Activated CD8-positive, alpha-beta memory T cell treated with anti-CD3 and anti-CD28 coated beads, Interleukin-2, amount 50 U/mL, for 1 hour (primary cell): Measurements from ENCODE around the gene EYA3.
"Not testable (repeated sequence)": the region's sequence is repeated elsewhere in the genome, so short reads cannot be mapped to it uniquely, and the experiment has no call there.

Source experiments
- DNase-seq: peaks from one replicate; pipeline ENCODE4 v3.0.0-alpha.2; 2020; ENCODE audit errors: extremely low read depth

Gene EYA3

DNA sequence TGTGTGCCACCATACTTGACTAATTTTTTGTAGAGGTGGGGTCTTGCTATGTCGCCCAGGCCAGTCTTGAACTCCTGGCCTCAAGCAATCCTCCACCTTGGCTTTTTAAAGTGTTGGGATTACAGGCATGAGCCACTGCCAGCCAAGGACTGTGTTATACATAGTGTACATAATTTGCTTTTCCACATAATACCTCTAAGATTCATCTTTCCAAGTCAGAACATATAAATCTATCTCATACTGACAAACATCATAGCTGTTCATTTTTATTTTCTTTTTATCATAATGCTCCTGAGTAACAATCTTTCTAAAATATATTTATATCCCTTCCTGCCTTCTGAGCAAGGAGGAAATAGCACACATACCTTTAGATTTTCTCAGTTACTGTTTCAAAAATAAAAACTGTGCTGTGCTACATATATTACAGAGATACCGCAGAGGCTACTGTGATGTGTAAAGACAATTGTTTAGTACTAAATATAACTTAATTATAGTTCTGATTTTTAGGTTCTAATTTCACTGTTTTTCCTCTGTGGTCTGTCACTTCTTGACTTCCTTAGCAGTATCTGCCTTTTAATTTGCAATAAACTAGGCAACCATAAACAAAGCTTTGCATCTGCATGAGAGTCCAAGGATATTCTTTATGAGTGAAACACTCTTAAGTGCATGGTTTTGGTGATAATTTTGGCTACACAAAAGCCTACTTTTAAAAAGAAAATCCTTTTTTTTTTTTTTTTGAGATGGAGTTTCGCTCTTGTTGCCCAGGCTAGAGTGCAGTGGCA, 59.3 kb downstream of the EYA3 start:
- no peak for DNase-seq

DNA sequence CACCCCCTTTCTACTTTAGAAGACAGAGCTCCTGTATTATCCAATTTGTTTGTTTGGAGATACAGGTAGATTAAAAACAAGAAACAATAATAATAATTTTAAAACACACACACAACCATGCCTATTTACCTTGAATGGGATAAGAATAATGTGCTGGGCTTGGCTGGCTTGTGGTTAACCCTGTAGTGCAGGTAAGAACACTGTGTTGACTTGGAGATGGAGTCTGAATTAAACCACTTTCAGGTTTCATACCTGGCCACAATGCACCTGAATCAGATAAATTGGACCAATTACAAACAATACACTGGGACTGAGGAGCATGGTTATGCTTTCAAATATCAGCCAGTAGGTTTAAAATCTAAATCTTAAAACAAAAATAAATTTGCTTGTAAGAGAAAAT, 60.8 kb downstream of the EYA3 start:
- DNase-seq = no peak

DNA sequence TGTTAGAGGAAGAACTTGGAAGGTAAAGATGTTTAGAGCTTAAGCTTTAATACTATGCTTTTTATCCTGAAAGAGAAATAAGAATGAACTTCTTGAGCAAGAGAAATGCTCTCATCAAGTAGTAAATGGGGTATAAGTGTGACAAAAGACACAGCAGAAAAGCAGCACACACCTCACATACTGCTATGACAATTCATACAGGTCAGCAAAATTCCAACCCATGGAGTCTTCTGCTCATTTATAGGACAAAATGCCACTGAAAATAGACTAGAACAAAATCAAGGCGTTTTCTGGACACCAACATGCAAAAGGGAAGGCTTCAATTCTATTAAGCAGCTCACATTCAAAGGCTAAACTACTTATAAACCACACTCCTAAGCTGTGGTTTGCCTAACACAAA, 61.2 kb downstream of the EYA3 start:
- DNase-seq = no peak

DNA sequence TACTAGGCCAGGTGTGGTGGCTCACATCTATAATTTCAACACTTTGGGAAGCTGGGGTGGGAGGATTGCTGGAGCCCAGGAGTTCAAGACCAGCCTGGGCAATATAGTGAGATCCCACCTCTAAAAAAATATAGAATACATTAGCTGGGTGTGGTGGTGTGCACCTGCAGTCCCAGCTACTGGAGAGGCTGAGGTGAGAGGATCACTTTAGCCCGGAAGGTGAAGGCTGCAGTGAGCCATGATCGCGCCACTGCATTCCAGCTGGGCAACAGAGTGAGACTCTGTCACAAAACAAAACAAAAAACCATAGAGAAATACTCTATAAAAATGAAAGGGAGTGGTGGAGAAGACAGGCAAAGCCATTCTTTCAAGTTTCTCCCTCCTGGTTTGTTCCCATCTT, 62.1 kb downstream of the EYA3 start:
- no peak for DNase-seq

DNA sequence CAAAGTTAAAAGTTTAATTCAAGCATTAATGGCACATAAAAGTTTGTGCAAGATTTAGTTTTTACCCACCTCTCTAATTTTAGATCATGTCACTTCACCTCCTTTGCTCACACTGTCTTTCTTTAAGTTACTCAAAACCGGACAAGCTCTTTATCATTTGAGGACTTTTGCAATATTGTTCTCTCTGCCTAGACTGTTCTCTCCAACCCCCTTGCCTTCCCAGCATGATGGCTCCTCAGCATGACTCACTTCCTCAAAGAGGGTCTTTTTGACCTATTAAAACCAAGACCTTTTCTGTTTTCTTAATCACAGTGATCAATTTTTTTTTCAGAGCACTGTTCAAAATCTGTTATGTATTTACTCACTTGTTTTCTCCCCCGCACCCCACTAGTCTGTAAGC, 67.3 kb downstream of the EYA3 start:
- no peak for DNase-seq

DNA sequence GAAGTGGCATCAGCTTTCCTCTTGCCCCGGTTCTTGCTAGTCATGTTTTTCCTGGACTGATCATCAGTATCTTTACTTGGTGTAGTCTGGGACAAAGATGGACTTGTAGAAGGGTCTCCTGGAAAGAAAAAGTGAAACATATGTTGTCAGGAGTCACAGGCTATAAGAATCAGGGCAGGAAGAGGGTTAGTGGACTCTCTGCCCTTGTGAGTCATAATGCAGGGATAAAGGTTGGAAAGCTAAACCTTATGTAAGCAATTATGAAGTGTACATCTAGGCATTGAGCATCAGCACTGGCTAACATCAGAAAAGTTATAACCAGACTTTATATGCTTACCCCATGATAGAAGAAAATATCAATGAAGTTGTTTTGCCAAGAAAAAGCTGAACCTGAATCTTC, 77.4 kb downstream of the EYA3 start:
- DNase-seq = no peak

DNA sequence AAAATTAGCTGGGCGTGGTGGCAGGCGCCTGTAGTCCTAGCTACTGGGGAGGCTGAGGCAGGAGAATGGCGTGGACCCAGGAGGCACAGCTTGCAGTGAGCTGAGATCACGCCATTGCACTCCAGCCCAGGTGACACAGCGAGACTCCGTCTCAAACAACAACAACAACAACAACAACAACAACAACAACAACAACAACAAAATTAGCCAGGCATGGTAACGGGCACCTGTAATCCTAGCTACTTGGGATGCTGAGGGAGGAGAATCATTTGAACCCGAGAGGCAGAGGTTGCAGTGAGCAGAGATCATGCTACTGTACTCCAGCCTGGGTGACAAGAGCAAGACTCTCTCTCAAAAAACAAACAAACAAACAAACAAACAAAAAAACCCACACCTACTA, 85.3 kb downstream of the EYA3 start:
- DNase-seq = not testable (repeated sequence)

DNA sequence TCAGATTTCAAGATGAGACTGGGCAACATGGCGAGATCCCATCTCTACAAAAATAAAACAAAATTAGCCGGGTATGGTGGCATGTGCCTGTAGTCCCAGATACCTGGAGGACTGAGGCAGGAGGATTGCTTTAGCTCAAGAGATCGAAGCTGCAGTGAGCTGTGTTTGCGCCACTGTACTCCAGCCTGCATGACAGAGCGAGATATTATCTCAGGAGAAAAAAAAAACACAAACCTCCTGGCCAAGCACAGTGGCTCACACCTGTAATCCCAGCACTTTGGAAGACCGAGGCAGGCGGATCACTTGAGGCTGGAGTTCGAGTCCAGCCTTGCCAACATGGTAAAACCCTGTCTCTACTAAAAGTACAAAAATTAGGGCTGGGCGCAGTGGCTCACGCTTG, 85.8 kb downstream of the EYA3 start:
- no peak for DNase-seq

DNA sequence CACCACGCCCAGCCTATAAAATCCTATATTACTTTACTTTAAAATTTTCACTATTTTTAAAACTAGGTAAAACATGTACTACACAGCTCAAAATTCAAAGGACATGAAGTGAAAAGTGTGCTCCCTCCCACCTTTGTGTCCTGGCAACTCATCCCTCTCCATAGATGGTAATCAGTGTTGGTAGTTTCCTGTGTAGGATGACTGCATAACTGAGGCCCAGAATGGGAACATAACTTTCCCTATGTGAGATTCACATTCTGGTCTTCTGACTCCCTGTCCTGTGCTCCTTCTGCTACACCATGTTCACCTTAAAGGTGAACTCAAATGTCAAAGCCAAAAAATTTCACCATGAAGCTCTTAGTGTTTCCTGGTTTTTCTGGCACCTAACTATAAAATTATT, 89.4 kb downstream of the EYA3 start:
- DNase-seq = no peak

DNA sequence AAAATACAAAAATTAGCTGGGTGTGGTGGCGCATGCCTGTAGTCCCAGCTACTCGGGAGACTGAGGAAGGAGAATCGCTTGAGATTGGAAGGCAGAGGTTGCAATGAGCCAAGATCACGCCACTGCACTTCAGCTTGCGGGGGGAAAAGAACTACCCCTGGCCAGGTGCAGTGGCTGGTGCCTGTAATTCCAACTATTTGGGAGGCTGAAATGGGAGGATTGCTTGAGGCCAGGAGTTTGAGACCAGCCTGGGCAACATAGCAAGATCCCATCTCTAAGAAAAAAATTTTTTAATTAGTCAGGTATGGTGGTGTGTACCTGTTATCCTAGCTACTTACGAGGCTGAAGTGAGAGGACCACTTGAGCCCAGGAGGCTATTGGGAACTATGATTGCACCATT, 93.9 kb downstream of the EYA3 start:
- DNase-seq = not testable (repeated sequence)

DNA sequence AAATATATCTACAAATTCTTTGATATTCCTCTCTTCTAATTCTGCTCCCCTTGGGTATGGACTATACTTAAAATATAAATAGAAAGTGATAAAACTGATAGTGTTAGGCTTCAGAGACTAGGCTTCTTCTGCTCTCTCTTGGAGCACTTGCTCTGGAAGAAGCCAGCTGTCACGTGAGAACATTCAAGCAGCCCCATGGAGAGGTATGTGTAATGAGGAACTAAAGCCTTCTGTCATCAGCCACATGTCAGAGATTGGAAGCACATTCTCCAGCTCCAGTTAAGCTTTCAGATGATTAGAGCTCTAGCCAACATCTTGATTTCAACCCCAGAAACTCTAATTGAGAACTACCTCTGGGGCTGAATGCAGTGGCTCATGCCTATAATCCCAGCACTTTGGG, 94.3 kb downstream of the EYA3 start:
- DNase-seq = no peak

DNA sequence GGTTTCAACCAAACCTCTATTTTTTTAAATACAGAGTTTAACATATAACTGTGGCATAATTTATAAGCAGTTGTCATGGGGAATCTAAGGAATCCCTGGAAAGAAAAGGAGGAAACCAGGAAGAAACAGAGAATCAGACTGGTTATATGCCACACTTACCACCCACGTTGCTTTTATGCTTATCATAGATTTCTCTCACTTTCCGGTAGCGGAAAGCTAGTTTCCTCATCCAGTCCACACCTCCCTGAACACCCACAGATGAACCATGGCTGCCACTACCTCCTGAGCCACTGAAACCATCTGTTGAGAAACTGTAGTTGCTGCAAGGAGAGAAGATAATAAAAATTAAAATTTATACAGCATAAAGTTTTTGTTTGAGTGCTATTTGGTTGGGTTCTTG, 95.2 kb downstream of the EYA3 start:
- DNase-seq = no peak

DNA sequence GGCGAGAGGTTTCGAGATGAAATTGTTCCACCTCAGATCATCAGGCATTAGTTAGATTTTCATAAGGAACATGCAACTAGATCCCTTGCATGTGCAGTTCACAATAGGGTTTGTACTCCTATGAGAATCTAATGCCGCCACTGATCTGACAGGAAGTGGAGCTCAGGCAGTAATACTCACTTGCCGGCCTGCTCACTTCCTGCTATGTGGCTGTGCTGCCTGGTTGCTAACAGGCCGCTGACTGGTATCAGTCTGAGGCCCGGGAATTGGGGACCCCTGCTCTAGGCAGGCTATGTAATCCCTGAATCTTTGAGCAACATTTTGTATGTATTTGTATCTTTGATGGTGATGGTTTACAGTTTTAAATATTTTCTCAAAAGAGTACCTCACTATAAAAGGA, 96.1 kb downstream of the EYA3 start:
- DNase-seq = no peak

DNA sequence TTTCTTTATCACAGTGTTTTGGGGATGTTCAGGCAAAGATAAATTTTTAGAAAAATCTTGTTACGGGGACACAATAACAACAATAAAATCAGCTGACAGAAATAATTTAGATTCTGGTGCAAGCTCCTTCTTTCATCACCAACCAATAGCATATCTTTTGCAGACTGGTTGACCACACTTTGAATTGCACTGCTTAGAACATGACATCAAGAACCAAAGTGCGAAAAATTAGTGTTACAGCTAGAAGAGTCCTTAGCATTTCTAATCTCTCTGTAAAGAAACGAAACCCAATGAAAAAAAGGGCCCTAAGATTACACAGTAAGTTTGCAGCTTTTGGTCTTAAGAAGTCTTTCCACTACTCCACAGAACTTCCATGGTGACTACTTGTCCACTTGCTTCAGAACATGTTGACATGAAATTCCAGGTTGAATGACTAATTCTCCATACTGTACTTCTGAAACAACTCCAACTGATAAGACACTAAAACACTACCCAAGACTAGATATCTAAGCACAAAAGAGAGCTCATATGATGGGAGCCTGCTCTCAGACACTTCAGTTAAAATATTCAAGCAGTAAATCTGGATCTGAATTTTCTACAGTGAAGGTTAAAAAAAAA, 97.4 kb downstream of the EYA3 start:
- DNase-seq = no peak

DNA sequence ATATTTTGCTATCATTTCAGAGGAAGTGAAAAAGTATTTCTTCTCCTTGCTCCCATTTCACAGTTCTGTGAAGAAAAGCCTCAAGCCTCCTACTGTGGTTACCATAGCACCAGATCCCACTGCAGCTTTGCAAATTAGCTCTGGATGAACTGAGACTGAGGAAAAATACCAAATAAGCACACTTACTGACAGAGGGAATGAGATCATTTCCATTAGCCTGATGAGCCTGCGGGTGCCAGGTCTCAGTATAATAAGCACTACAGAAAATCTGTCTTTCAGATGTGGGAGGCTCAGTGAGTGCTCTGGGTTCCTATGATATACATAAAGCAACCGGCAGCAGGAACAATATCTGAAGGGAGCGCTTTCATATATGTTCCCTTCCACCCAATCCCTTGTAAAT, 107.3 kb downstream of the EYA3 start:
- DNase-seq = no peak

DNA sequence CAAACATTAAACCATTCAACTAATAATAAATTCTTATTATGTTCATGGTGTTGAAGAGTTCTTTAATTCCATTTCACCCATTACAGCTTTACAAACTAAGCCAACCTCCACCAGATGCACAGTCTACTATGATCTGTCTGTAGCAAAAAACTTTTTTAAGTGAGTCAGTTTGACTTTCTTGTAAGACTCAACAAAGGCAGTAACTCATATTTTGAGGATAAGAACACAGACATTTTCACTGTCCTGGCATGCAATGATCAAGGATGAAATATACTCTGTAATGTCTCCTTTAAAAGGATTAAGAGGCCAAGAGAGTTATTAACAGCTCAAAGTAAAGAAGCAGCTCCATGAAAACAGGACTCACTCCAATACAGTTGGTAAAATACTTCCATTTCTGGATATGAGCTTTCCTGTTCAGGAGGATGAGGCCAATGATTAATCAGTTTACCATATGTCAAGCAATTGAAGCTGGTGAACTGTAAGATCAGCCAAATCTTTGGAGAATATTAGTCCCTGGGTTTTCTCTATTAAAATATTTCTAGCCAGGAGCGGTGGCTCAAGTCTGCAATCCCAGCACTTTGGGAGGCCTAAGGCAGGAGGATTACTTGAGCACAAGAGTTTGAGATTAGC, 108.1 kb downstream of the EYA3 start:
- DNase-seq = no peak

DNA sequence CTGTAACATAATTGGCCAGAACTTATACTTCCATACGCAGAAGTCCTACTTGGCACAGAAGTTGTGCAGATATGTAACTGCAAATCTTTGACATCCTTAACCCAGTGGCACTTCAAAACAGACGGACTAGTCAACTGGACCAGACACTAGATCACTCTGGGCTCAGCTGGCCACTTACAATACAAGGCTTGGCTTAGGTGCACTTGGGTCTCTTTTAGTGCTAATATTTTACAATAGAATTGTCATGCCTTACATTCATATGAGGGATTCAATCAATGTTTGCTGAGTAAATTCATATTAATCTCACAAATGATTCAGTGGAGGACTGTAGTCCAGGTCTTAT, 108.6 kb downstream of the EYA3 start:
- DNase-seq = no peak

DNA sequence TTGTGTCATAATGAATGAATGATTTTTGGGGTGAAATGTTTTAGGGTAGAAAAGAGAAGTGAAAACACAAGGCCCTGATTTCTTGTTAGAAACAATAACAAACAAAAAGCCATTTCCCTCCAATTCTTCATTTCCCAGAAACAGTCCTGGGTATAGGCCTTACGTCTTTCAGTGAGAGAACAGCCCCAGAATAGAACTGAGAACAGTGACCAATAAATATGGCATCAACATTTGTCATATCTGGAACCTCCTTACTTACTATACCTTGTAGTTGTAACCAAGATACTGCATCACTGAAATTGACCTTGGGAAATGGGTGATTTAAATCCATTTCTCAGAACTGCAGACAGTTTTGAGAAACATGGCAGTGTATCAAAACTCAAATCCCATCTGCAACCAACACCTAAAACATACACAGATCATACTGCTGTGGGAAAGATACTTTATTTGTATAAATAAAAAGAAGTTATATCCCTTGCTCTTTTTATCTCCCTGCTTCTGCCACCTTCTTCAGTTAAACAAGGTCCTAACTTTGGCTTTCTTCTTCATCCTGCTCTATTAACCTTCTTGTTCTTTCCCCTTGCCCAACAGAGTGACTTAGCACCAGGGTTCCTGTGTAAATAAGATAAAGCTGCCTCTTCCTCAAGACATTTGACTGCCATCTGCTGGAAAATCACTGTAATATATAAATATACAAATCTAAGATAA, 109.1 kb downstream of the EYA3 start:
- DNase-seq = no peak

DNA sequence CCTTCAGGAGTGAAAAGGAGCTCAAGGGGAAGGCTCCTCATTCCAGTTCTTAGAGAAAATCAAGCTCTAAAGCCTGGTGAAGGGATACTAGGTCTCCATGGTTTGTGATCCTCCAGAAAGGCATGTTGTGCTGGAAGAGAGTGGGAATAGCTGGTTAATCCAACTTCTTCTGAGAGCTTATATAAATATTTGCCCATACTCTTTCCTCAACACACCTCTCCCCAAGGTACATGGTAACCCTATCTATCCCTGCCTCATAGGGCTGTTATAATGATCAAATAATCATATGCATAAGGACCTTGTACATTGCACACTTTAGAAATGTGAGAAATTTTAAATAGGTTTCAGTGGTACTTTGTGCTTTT, 114.0 kb downstream of the EYA3 start:
- no peak for DNase-seq

DNA sequence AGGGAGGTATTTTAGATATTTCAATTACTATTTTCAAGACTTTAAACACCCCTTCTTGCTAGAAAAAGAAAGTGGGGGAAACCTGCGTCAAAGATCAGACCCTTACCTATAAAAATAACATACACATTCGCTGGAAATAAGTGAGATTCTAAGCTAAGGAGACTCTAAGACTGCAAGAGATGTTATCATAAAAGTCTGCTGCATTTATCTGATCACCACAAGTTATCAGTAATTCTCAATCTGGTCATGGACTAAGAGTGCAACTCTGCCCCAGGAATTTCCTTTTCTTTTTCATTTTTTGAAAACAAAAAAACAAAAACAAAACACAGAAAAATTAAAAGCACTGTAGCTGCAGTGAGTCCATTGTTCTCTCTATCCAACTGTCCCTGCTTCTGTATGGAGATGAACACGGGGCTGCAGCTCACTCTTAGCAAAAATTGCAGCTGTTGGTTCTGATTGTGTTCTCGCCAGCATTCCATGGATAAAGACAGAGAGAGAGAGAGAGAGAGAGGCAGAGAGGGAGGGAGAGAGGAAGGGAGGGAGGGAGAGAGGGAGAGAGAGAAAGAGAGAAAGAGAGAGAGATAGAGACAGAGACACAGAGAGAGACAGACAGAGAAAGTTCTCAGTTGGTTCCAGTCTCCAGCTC, 114.5 kb downstream of the EYA3 start:
- DNase-seq = no peak

DNA sequence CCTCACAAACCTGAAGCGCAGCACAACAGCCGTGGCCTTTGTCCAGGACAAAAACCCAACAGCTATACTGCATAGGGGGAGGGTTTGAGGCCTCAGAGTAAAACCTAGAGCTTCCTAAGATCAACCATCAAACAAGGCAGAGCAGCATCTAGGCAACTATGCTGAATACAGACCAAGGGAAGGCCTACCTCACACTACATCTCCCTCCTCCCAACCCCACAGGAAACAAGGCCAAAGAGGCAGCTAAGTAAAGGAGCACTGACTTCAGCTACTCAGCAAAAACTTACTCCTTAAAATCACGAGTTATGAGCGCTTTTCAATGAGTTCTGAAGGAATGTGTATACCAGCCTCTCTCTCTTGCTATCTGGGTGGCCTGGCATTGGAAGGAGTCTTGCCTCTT, 116.3 kb downstream of the EYA3 start:
- DNase-seq = no peak

DNA sequence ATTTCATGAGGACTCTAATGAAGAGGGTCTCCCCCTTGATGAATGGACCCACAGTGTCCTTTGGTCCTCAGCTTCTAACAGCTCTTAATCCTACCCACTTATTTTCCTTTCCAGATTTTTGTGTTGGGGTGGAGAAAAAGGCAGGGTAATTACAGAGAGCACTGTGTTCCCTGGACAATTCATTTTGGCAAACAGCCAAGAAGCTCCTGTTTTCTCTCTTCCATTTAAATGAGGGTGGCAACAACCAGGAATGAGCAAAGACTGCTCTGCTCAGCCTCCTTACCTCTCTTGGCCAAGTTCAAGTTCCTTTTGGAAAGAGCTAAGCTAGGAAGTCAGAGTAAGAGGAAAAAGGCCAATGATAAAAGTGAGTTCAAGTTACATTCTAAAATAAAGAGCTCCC, 116.7 kb downstream of the EYA3 start:
- DNase-seq = no peak
